DOHH2 (cell line): ENCODE measurements around the gene SKIL.

ENCODE experiments used
- EZH2phosphoT487 ChIP-seq: fragments of 200-600 bp; sonication (generic); IDR thresholded peaks from 2 replicates; pipeline ENCODE4 v1.6.1; 2017; ENCODE audit warnings: borderline replicate concordance, mild to moderate bottlenecking, antibody characterized with exemption, low read length, moderate library complexity, mixed read lengths
- TF ChIP-seq, protein P1 (sequence below): fragments of 200-600 bp; sonication (generic); IDR thresholded peaks from one replicate; pipeline ENCODE4 v1.5.1; 2014; ENCODE audit warnings: antibody characterized with exemption, mild to moderate bottlenecking, low read depth, low read length; ENCODE audit not compliant: poor library complexity, severe bottlenecking

GRCh38 chr3:170331143-170331542, 26.4 kb upstream of the SKIL start:
- TF ChIP-seq, protein P1, sequence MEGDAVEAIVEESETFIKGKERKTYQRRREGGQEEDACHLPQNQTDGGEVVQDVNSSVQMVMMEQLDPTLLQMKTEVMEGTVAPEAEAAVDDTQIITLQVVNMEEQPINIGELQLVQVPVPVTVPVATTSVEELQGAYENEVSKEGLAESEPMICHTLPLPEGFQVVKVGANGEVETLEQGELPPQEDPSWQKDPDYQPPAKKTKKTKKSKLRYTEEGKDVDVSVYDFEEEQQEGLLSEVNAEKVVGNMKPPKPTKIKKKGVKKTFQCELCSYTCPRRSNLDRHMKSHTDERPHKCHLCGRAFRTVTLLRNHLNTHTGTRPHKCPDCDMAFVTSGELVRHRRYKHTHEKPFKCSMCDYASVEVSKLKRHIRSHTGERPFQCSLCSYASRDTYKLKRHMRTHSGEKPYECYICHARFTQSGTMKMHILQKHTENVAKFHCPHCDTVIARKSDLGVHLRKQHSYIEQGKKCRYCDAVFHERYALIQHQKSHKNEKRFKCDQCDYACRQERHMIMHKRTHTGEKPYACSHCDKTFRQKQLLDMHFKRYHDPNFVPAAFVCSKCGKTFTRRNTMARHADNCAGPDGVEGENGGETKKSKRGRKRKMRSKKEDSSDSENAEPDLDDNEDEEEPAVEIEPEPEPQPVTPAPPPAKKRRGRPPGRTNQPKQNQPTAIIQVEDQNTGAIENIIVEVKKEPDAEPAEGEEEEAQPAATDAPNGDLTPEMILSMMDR, result no peak
- TF ChIP-seq EZH2phosphoT487, result no peak
